ENCODE data around the gene CWC22. TPM values are rescaled to one million over a fixed set of nuclear protein-coding genes. Genes with fewer than 3 reads are reported as not detected.

Gene CWC22
- polyA plus RNA-seq, 4 donors, result 34.1 to 42.4 (median 40.7) TPM

DNA sequence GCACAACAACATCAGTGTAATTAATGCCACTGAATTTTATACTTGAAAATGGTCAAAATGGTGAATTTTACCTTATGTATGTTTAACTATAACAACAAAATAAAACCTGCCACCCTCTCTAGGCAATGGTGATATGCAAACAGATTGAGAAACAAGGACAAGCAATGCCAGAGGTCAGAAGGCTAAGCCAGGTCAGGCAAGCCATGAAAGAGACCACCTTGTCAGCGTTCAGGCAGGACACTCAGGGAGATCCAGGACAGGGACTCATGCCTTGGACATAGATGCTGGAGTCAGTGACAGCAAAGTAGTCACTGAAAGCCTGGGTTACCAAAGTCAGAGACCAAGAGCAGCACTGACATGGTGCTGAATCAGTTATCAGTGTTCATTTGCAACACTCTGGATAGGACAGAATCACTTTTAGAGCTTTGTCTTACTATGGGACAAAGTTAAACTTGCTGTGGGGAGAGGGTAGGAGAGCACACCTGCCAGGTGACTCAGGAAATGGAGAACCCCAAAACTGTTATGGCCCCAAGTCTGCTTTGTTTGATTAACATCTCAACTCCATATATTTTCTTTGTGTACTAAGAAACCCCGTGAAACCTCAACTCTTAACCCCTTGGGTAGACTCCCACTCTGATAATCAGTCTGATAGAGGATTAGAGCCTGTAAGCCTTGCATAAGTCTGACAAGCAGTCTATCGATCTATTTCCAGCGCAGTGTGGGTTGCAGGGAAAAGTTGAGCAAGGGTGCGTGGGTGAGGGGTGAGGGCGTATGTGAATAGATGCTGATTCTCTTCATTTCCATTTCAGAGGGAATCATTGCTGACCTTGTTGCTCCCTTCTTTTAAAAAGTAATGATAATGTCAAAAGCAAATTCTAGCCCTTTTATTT lies 97.0 kb downstream of the CWC22 start:
- no peak for DNase-seq (ENCODE audit: low read depth in 4 of 4, low spot score in 3 of 4)

DNA sequence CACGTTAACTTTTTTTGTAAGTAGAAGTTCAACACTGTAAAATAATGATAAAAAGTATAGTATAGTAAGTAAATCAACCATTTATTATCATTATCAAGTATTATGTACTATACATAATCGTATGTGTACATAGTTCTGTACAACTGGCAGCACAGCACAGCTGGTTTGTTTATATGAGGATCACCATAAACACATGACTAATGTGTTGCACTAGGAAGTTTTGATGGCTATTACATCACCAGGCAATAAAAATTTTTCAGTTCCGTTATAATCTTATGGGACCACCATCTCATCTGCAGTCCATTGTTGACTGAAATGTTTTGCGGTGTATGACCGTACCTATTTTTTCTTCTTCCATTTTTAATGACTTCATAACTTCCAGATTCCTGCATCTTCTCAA lies 106.4 kb downstream of the CWC22 start:
- no peak for DNase-seq (ENCODE audit: low read depth in 4 of 4, low spot score in 3 of 4)

DNA sequence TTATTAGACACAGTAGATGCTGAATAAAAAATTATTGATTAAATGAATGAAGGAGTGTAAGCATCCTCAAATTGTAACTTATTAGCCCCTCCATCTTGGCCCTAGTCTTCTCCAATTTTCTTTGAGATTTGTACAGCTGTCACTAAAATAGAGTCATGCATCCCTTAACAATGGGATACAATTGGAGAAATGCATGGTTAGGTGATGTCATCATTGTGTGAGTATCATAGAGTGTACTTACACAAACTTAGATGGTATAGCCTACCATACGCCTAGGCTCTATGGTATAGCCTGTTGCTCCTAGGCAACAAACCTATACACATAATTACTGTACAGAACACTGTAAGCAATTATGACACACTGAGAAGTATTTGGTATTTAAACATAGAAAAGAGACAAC lies 107.4 kb downstream of the CWC22 start:
- DNase-seq (ENCODE audit: low read depth in 4 of 4, low spot score in 3 of 4), result no peak

DNA sequence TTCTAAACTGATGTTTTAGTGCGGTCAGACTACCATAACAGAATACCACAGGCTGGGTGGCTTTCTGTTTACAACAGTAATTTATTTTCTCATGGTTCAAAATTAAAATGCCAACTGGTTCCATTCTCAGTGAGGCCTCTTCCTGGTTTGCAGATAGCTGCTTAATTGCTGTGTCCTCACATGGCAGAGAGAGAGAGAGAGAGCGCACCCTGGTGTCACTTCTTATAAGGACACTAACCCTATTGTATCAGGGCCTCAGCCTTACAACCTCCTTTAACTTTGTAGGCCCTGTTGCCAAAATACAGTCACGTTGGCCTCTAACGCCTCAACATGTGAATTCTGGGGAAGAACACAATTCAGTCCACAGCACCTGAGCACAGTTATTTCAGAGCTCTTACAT lies 108.2 kb downstream of the CWC22 start:
- no peak for DNase-seq (ENCODE audit: low read depth in 4 of 4, low spot score in 3 of 4)

Other genes starting within 250 kb of the CWC22 start
- gene ZNF385B, start 145.7 kb downstream of the CWC22 start, polyA plus RNA-seq (ENCODE audit: insufficient read length in 4 of 4), result 10 to 100 TPM; 11.6 to 17.4 (median 14.4) TPM